ENCODE data around the gene RABL2B.
"Not testable (repeated sequence)": the region's sequence is repeated elsewhere in the genome, so short reads cannot be mapped to it uniquely, and the experiment has no call there.

- TF ChIP-seq, protein P1, sequence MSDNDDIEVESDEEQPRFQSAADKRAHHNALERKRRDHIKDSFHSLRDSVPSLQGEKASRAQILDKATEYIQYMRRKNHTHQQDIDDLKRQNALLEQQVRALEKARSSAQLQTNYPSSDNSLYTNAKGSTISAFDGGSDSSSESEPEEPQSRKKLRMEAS (IDR thresholded peaks at IDR 0.05; ENCODE audit: low read depth, low read length): not testable (repeated sequence)
- TF ChIP-seq CTCF (IDR thresholded peaks at IDR 0.05; ENCODE audit: low read depth, low read length): not testable (repeated sequence)
Measured at GRCh38 chr22:50777631-50778030, 5.8 kb downstream of the RABL2B start.
